Measurements from ENCODE around the gene WDCP. TPM values are rescaled to one million over a fixed set of nuclear protein-coding genes. Genes with fewer than 3 reads are reported as not detected.
"Not testable (repeated sequence)": the region's sequence is repeated elsewhere in the genome, so short reads cannot be mapped to it uniquely, and the experiment has no call there.

WDCP gene
- total RNA-seq, 2 donors from 2014 or later, result 2.6 to 3.9 TPM

- Histone ChIP-seq H3K27me3 (no peaks in the 10 kb centered on the region), H3K27ac (no peak overlapping the region), H3K36me3 (replicated peaks in 1 of 2; ENCODE audit: insufficient read depth in 1 of 2, low read depth in 2 of 2) (no peaks in the 10 kb centered on the region), H3K4me3 (peak overlapping the region in 1 of 2 donors; percentile 65), H3K9me3 (no peaks in the 10 kb centered on the region), H3K4me1 (peaks cover 33% of the 10 kb centered on the region)
- TF ChIP-seq POLR2A (IDR thresholded peaks at IDR 0.05) (no peak), CTCF (IDR thresholded peaks at IDR 0.05) (no peak)
- intact Hi-C loops (cut with DNase I), result no loop called here
- 17 to 26% methylated on average over 23 of the region's 23 CpGs for WGBS, 2 donors
- DNase-seq (no peak), ATAC-seq (no peak)
Measured at GRCh38 chr2:24048769-24049484, 1.7 kb upstream of the WDCP start.

- Histone ChIP-seq H3K9me3 (no peaks in the 10 kb centered on the region), H3K27ac (no peak overlapping the region), H3K4me1 (peaks cover 33% of the 10 kb centered on the region), H3K27me3 (no peaks in the 10 kb centered on the region), H3K36me3 (replicated peaks in 1 of 2; ENCODE audit: insufficient read depth in 1 of 2, low read depth in 2 of 2) (no peaks in the 10 kb centered on the region), H3K4me3 (no peak overlapping the region)
- DNase-seq, result no peak
- WGBS, 2 donors, result 34 to 44% methylated on average over 8 of the region's 8 CpGs
- ATAC-seq, result no peak
- TF ChIP-seq POLR2A (IDR thresholded peaks at IDR 0.05) (no peak), CTCF (IDR thresholded peaks at IDR 0.05) (no peak)
- intact Hi-C loops (cut with DNase I), result no loop called here
Measured at GRCh38 chr2:24047703-24048033, 477 bp upstream of the WDCP start.

GRCh38 chr2:24046599-24046929 lies 627 bp downstream of the WDCP start:
- H3K27ac ChIP-seq, result no peak overlapping the region
- 3 to 4% methylated on average over 2 of the region's 2 CpGs for WGBS, 2 donors
- no peak for ATAC-seq

GRCh38 chr2:24045511-24046508 lies 1.4 kb downstream of the WDCP start:
- intact Hi-C loops (cut with DNase I), result no loop called here
- Histone ChIP-seq H3K4me3 (no peak overlapping the region), H3K36me3 (replicated peaks in 1 of 2; ENCODE audit: insufficient read depth in 1 of 2, low read depth in 2 of 2) (no peaks in the 10 kb centered on the region), H3K27me3 (no peaks in the 10 kb centered on the region), H3K4me1 (peaks cover 27% of the 10 kb centered on the region), H3K27ac (no peak overlapping the region), H3K9me3 (no peaks in the 10 kb centered on the region)
- TF ChIP-seq CTCF (IDR thresholded peaks at IDR 0.05), result no peak
- no peak for TF ChIP-seq POLR2A (IDR thresholded peaks at IDR 0.05)
- ATAC-seq (no peak), DNase-seq (no peak)
- WGBS, 2 donors, result 62 to 71% methylated on average over 8 to 11 of the region's 11 CpGs

More at GRCh38 chr2:24046599-24046929, 627 bp downstream of the WDCP start:
- no peaks in the 10 kb centered on the region for H3K27me3 ChIP-seq
- intact Hi-C loops (cut with DNase I), result no loop called here
- H3K36me3 ChIP-seq (replicated peaks in 1 of 2; ENCODE audit: insufficient read depth in 1 of 2, low read depth in 2 of 2), result no peaks in the 10 kb centered on the region
- H3K9me3 ChIP-seq, result no peaks in the 10 kb centered on the region
- peaks cover 33% of the 10 kb centered on the region for H3K4me1 ChIP-seq
- H3K4me3 ChIP-seq, result peak overlapping the region; percentile 33 to 57
- no peak for DNase-seq
- TF ChIP-seq CTCF (IDR thresholded peaks at IDR 0.05) (no peak), POLR2A (IDR thresholded peaks at IDR 0.05) (no peak)

GRCh38 chr2:24043133-24043532 lies 4.1 kb downstream of the WDCP start:
- H3K9me3 ChIP-seq; DNase-seq; H3K27ac ChIP-seq; intact Hi-C loops (cut with DNase I); H3K36me3 ChIP-seq (replicated peaks in 1 of 2; ENCODE audit: insufficient read depth in 1 of 2, low read depth in 2 of 2); H3K27me3 ChIP-seq; ATAC-seq; H3K4me3 ChIP-seq: not testable (repeated sequence)
- H3K4me1 ChIP-seq, result peaks cover 11% of the 10 kb centered on the region
- 87 to 94% methylated on average over 6 of the region's 6 CpGs for WGBS, 2 donors

All from body of pancreas (tissue), 4 donors.